CD4-positive, alpha-beta T cell treated with Interleukin-15 for 1 hour (primary cell): ENCODE data around the gene PHKG1.
"Not testable (repeated sequence)": the region's sequence is repeated elsewhere in the genome, so short reads cannot be mapped to it uniquely, and the experiment has no call there.

Experiments
- DNase-seq: peaks from one replicate; pipeline ENCODE4 v3.0.0-alpha.2; 2020

Gene PHKG1

DNA sequence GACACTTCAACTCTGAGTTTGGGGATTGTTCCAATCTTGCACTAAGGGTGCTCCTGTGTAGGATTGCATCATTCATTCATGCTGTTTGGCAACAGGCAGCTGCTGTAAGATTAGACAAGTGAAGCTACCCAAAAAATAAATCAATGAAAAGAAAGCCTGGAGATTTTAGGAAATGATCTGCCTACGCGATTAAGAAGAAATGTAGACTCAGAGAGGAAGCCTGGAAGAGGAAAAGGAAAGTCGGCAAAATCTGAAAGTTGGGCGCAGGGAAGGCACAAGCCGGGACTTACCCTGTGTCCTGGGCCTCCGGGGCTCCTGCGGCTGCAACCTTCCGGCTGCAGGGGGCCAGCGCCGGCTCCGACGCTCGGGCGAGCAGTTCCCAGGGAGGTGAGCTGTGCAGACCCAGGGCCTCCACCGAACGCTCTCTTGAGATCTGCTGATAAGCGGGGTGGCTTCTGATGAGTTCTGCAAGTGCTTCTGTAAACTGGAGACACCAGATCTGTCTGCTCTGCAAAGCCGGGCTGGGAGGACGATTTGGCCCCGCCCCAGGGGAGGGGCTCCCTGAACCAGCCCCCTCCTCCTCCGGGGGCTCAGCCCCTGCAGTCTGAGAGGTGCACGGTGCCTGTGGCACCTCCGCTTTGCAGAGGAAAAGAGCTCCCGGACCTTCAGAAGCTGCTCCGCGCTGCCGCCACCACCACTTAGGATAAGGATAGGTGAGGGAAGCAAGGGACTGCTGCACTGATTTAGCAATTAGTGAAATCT, 58.9 kb downstream of the PHKG1 start:
- DNase-seq: peak; percentile 74

DNA sequence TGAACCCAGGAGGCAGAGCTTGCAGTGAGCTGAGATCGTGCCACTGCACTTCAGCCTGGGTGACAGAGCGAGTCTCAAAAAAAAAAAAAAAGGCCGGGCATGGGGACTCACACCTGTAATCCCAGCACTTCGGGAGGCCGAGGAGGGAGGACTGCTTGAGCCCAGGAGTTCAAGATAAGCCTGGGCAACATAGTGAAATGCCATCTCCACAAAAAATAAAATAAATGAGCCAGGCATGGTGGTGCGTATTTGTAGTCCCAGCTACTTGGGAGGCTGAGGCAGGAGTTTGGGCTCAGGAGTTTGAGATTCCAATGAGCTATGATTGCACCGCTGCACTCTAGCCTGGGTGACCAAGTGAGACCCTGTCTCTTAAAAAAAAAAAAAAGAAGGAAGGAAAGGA, 60.2 kb downstream of the PHKG1 start:
- DNase-seq: not testable (repeated sequence)

DNA sequence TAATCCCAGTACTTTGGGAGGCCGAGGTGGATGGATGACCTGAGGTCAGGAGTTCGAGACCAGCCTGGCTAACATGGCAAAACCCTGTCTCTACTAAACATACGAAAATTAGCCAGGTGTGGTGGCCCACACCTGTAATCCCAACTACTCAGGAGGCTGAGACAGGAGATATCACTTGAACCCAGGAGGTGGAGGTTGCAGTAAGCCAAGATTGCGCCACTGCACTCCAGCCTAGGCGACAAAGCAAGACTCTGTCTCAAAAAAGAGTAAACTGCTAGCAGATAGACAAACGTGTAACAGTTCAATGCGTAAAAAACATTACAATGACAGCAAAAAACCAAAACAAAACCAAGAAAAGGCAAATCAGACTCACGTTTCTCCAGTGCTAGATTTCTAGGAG, 61.2 kb downstream of the PHKG1 start:
- DNase-seq: not testable (repeated sequence)

DNA sequence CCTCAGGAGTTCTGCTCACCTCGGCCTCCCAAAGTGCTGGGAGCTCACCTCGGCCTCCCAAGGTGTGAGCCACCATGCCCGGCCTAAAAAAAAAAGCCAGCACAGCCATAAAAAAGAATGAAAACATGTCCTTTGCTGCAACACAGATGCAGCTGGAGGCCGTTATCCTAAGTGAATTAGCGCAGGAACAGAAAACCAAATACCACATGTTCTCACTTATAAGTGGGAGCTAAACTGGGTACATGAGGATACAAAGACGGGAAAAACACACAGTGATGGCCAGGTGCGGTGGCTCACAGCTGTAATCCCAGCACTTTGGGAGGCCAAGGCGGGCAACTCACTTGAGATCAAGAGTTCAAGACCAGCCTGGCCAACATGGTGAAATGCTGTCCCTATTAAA, 62.4 kb downstream of the PHKG1 start:
- DNase-seq: no peak
